Measurements from ENCODE around the gene SOX18. TPM values are rescaled to one million over a fixed set of nuclear protein-coding genes. Genes with fewer than 3 reads are reported as not detected.

The SOX18 gene
- total and polyA plus RNA-seq, 2 of the 13 experiments (the other 11 are each of a cell fraction or from before 2014, with no cell fraction given): 1.6 to 1.9 TPM

GRCh38 chr20:64036346-64037198, 12.9 kb downstream of the SOX18 start (continued):
- 0 out of 2 replicates have a peak, but pooled peaks have one; percentile 10 for TF ChIP-seq ZHX2 (IDR thresholded peaks at IDR 0.05; ENCODE audit: low read depth)
- TF ChIP-seq ZHX2 (CRISPR knock-in tag; IDR thresholded peaks at IDR 0.05; ENCODE audit: borderline replicate concordance): no peak
- no peak; the same call in 1 of the 2 replicates for TF ChIP-seq ZFP90 (CRISPR knock-in tag; IDR thresholded peaks at IDR 0.05; ENCODE audit: borderline replicate concordance)
- TF ChIP-seq ZBTB40 (IDR thresholded peaks at IDR 0.05): no peak
- no peak for TF ChIP-seq ZBTB40 (CRISPR knock-in tag; IDR thresholded peaks at IDR 0.05)
- TF ChIP-seq PBX2 (CRISPR knock-in tag; IDR thresholded peaks at IDR 0.05): no peak
- peak; percentile 76 for TF ChIP-seq ZSCAN21 (CRISPR knock-in tag; IDR thresholded peaks at IDR 0.05; ENCODE audit: borderline replicate concordance)
- TF ChIP-seq ZSCAN25 (CRISPR knock-in tag; IDR thresholded peaks at IDR 0.05): no peak
- TF ChIP-seq ETV5 (CRISPR knock-in tag; IDR thresholded peaks at IDR 0.05; ENCODE audit: borderline replicate concordance): no peak; the same call in 1 of the 2 replicates
- TF ChIP-seq ERF (CRISPR knock-in tag; IDR thresholded peaks at IDR 0.05): no peak; the same call in 1 of the 2 replicates
- peak; percentile 19 for TF ChIP-seq SOX5 (CRISPR knock-in tag; IDR thresholded peaks at IDR 0.05; ENCODE audit: borderline replicate concordance)
- no peak; the same call in none of the 2 replicates for TF ChIP-seq MAX (IDR thresholded peaks at IDR 0.05)

Measured in HepG2 (cell line).